ENCODE measurements around the gene POLN.

Gene POLN

GRCh38 chr4:2274320-2275043 is 32.6 kb upstream of the POLN start:
- in situ Hi-C loops (cut with HindIII; ENCODE audit: low sequenced_read_pairs): no loop called here
- no peak for DNase-seq (ENCODE audit: low read depth, low spot score)
- TF ChIP-seq CTCF (IDR thresholded peaks at IDR 0.05; ENCODE audit: low read depth, low read length): no peak

GRCh38 chr4:2273657-2274319 is 31.9 kb upstream of the POLN start:
- DNase-seq (ENCODE audit: low read depth, low spot score): no peak
- H3K4me3 ChIP-seq (ENCODE audit: low read depth, low read length): no peak overlapping the region
- in situ Hi-C loops (cut with HindIII; ENCODE audit: low sequenced_read_pairs): no loop called here
- no peak for TF ChIP-seq CTCF (IDR thresholded peaks at IDR 0.05; ENCODE audit: low read depth, low read length)

More at GRCh38 chr4:2274320-2275043, 32.6 kb upstream of the POLN start:
- H3K4me3 ChIP-seq (ENCODE audit: low read depth, low read length): no peak overlapping the region

GRCh38 chr4:2273221-2273620 is 31.3 kb upstream of the POLN start:
- no peak for DNase-seq (ENCODE audit: low read depth, low spot score)
- H3K4me3 ChIP-seq (ENCODE audit: low read depth, low read length): no peak overlapping the region
- no peak for TF ChIP-seq CTCF (IDR thresholded peaks at IDR 0.05; ENCODE audit: low read depth, low read length)
- in situ Hi-C loops (cut with HindIII; ENCODE audit: low sequenced_read_pairs): no loop called here

- H3K4me3 ChIP-seq (ENCODE audit: low read depth, low read length): no peak overlapping the region
- no peak for TF ChIP-seq CTCF (IDR thresholded peaks at IDR 0.05; ENCODE audit: low read depth, low read length)
- DNase-seq (ENCODE audit: low read depth, low spot score): no peak
- in situ Hi-C loops (cut with HindIII; ENCODE audit: low sequenced_read_pairs): no loop called here
Observed at GRCh38 chr4:2272828-2273120, 30.9 kb upstream of the POLN start.

GRCh38 chr4:2272026-2272827 is 30.3 kb upstream of the POLN start:
- TF ChIP-seq CTCF (IDR thresholded peaks at IDR 0.05; ENCODE audit: low read depth, low read length): no peak
- no peak for DNase-seq (ENCODE audit: low read depth, low spot score)
- in situ Hi-C loops (cut with HindIII; ENCODE audit: low sequenced_read_pairs): no loop called here
- H3K4me3 ChIP-seq (ENCODE audit: low read depth, low read length): no peak overlapping the region

- DNase-seq (ENCODE audit: low read depth, low spot score): no peak
Observed at GRCh38 chr4:2271279-2272025, 29.5 kb upstream of the POLN start.

More at GRCh38 chr4:2271279-2272025, 29.5 kb upstream of the POLN start:
- H3K4me3 ChIP-seq (ENCODE audit: low read depth, low read length): no peak overlapping the region
- in situ Hi-C loops (cut with HindIII; ENCODE audit: low sequenced_read_pairs): no loop called here
- TF ChIP-seq CTCF (IDR thresholded peaks at IDR 0.05; ENCODE audit: low read depth, low read length): no peak

All from astrocyte of the spinal cord (primary cell).